Left lung (tissue), 10 donors: ENCODE measurements around the gene ALX3. TPM values are rescaled to one million over a fixed set of nuclear protein-coding genes. Genes with fewer than 3 reads are reported as not detected.

ENCODE experiments used
- ATAC-seq: fragments of 200-7000 bp; cut with Tn5 transposase; one replicate; pipeline ENCODE4 v1.9.1; 2020; ENCODE audit warnings: moderate library complexity
- DNase-seq, 4 donors: peaks; one replicate each; pipeline ENCODE4 v3.0.0-alpha.2; 2013 to 2020
- H3K27ac ChIP-seq, 2 donors: fragments of 200-600 bp; sonication (generic) in 1 of 2; one replicate each; pipeline versions ENCODE4 v1.5.0 to v1.8.0; 2020 to 2021
- H3K27me3 ChIP-seq, 2 donors: fragments of 200-600 bp; sonication (generic) in 1 of 2; one replicate each; pipeline versions ENCODE4 v1.5.0 to v1.8.0; 2020 to 2021
- H3K36me3 ChIP-seq, 2 donors: fragments of 200-600 bp; sonication (generic) in 1 of 2; one replicate each; pipeline versions ENCODE4 v1.5.0 to v1.8.0; 2020 to 2021
- H3K4me1 ChIP-seq, 2 donors: fragments of 200-600 bp; one replicate each; pipeline ENCODE4 v1.8.0; 2021
- H3K4me3 ChIP-seq, 2 donors: fragments of 200-600 bp; sonication (generic) in 1 of 2; one replicate each; pipeline versions ENCODE4 v1.5.0 to v1.8.0; 2020 to 2021; ENCODE audit warnings: mild to moderate bottlenecking in 1 of 2
- H3K9me3 ChIP-seq, 2 donors: fragments of 200-600 bp; sonication (generic) in 1 of 2; one replicate each; pipeline versions ENCODE4 v1.5.0 to v1.8.0; 2020 to 2021
- intact Hi-C, 2 donors: fragments of 100-400 bp; cut with DNase I; formaldehyde crosslinking; loops; one replicate each; pipeline versions ENCODE4 v1.11.2 to v1.14.2; 2022
- polyA plus RNA-seq, 6 donors: library from polyadenylated mRNA; unstranded; fragments of 120-200 nt; gene quantifications; one replicate each; pipeline ENCODE4 v1.2.1, GENCODE V29; 2013; ENCODE audit not compliant: insufficient read length in 6 of 6
- total RNA-seq, 2 donors: library from RNA; stranded (reverse); fragmentation: NEBNext Ultra II Directional; extraction: Animal tissue kit (Norgen Biotek cat#: 25700); gene quantifications; one replicate each; pipeline ENCODE4 v1.2.1, GENCODE V29; 2021
- TF ChIP-seq, protein P1 (sequence below), 2 donors: fragments of 200-600 bp; sonication (generic) in 1 of 2; IDR thresholded peaks; one replicate each; pipeline versions ENCODE4 v1.5.0 to v1.8.0; 2021; ENCODE audit warnings: antibody characterized with exemption in 2 of 2
- donor health status: DM: no; HTN: yes; CAD: no.
- donor health status: DM: no; HTN: no; CAD: no.

Gene ALX3
- total and polyA plus RNA-seq, 8 donors, result not detected

DNA sequence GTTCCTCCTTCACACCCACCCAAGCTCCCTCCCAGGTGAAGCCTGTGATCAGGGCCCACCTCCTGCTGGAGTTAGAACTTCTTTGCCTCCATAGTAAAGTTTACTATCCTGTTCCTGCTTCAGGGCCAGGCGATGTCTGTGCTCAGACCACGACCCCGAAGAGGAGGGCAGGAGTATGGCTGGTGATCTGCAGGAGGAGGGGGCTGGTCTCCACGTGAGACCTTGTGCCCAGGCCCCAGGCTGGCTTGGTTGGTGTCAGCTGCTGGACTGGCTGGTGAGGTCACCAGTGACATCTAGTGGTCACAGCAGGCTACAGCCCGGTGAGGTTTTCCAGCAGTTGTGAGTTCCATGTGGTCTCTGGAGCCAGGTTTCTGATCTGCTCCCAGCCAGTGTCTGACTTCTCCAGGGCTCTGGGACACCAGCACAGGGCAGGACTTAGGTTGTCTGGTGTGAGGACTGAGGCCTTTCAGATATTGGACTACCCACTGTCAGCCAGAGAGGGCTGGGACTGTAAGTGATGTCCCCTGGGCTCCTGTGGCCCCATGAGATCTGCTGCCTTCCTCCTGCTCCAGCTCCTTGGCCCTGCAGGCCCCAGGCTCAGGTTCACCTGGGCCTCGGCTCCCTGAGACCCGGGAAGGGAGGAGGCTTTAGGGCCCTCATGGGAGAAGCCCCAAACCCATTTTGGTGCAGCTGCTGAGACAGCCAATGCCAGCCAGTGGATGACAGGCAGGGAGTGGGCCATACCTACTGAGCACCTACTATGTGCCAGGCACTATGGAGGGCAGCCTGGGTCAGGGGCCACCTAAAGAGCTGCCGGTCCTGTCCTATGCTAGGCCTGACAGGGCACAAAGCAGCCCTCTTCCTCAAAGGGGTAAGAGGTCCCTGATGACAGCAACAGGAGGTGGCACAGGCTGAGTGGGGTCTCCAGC, 35.8 kb upstream of the ALX3 start:
- ATAC-seq, result peak; percentile 98
- H3K4me3 ChIP-seq, result no peak overlapping the region
- intact Hi-C loops, result no loop called here
- TF ChIP-seq, protein P1, sequence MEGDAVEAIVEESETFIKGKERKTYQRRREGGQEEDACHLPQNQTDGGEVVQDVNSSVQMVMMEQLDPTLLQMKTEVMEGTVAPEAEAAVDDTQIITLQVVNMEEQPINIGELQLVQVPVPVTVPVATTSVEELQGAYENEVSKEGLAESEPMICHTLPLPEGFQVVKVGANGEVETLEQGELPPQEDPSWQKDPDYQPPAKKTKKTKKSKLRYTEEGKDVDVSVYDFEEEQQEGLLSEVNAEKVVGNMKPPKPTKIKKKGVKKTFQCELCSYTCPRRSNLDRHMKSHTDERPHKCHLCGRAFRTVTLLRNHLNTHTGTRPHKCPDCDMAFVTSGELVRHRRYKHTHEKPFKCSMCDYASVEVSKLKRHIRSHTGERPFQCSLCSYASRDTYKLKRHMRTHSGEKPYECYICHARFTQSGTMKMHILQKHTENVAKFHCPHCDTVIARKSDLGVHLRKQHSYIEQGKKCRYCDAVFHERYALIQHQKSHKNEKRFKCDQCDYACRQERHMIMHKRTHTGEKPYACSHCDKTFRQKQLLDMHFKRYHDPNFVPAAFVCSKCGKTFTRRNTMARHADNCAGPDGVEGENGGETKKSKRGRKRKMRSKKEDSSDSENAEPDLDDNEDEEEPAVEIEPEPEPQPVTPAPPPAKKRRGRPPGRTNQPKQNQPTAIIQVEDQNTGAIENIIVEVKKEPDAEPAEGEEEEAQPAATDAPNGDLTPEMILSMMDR (IDR thresholded peaks at IDR 0.05), result peak; percentile 84 to 91
- no peaks in the 10 kb centered on the region for H3K4me1 ChIP-seq
- DNase-seq, result peak in 3 of 4 donors; percentile 42 to 73 (median 61)
- H3K27me3 ChIP-seq, result peaks cover 0 to 20% of the 10 kb centered on the region in 2 donors
- H3K36me3 ChIP-seq, result no peaks in the 10 kb centered on the region
- no peaks in the 10 kb centered on the region for H3K9me3 ChIP-seq
- H3K27ac ChIP-seq, result no peak overlapping the region

DNA sequence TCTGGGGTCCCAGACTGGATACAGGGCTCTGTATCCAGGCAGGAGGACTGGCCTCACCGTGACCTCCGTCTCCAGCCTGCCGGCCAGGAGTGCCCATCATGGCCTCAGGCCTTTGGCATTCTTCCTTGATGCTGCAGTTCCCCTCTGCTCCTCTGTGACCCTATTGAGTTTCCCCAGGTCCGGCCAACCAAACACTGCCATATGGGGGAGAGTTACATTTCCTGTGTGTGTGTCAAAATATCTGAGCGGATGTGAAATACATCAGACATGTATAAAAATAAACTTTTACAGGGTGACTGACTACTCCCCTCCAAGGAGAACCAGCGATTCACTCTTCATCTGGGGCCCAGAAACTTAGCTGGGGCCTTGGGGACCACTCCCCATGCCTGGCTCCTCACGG, 31.6 kb upstream of the ALX3 start:
- DNase-seq (no peak), ATAC-seq (no peak)
- Histone ChIP-seq H3K27ac (no peak overlapping the region), H3K27me3 (no peaks in the 10 kb centered on the region), H3K9me3 (no peaks in the 10 kb centered on the region), H3K4me1 (no peaks in the 10 kb centered on the region), H3K4me3 (no peak overlapping the region), H3K36me3 (no peaks in the 10 kb centered on the region)
- TF ChIP-seq, protein P1 (IDR thresholded peaks at IDR 0.05), result no peak
- intact Hi-C loops, result no loop called here

DNA sequence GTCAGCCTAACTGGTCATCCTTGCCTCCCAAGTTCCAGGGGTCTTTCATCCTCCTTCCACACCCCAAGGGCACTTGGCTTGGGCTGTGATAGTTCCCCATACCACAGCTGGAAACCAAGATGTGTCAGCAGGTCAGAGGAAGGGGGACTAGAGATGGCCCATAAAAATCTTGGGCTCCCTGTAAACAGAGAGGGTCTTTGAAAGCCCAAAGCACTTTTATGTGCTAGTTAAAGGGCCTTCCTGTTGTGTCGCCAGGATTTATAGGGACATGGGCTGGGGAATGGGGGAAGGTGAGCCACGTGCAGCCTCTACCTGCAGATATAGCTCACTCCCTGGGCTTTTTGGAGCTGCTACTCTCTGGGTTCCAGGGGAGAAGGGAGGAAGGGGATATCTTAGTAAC, 29.9 kb upstream of the ALX3 start:
- Histone ChIP-seq H3K27ac (no peak overlapping the region), H3K4me3 (no peak overlapping the region), H3K9me3 (no peaks in the 10 kb centered on the region), H3K27me3 (peaks cover 0 to 12% of the 10 kb centered on the region in 2 donors), H3K36me3 (no peaks in the 10 kb centered on the region), H3K4me1 (no peaks in the 10 kb centered on the region)
- ATAC-seq, result no peak
- intact Hi-C loops, result no loop called here
- no peak for DNase-seq
- TF ChIP-seq, protein P1 (IDR thresholded peaks at IDR 0.05), result no peak

DNA sequence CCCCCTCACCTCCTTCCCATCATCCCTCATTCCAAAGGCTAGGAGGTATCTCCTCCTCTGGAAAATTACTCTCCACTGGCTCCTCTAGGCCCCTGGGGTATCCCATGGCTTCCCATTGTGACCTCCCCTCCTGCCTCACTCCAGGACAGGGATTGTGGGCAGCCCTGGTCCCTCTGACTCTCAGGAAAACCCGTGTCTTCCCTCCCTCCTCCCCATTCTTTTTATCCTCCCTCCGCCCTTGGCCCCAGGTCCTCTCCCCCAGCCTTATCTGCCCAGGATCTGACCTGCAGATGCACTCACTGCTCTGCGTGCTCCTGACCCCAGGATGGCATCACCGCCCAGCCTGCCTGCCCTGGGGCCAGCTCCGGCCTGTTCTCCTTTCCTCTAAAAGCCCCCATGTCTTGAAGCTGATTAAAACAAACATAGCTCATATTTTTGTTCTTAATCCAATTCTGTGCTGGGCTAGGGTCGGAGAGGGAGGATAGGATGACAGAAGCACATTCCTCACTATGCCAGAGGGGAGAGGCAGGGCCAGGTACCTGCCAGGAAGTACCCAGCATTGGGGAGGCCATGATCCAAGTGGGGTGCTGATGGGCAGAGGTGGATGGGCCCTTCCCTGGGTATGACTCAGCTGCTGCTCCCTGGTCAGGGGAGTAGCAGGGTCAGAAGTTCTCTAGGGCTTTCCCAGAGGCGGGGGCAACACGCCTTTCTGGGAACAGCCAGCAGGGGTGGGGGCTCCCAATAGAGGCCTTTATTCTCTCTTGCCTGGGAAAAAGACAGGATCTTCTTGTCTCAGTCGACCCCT, 28.0 kb upstream of the ALX3 start:
- DNase-seq (no peak), ATAC-seq (no peak)
- TF ChIP-seq, protein P1 (IDR thresholded peaks at IDR 0.05), result no peak
- intact Hi-C loops, result no loop called here
- Histone ChIP-seq H3K36me3 (no peaks in the 10 kb centered on the region), H3K4me3 (no peak overlapping the region), H3K27me3 (peaks cover 0 to 23% of the 10 kb centered on the region in 2 donors), H3K4me1 (no peaks in the 10 kb centered on the region), H3K27ac (no peak overlapping the region), H3K9me3 (no peaks in the 10 kb centered on the region)
